Tibial artery (tissue), 4 donors: ENCODE data around the gene TRPM3.

Experiments
- DNase-seq, 2 donors: peaks; one replicate each; pipeline ENCODE4 v3.0.0-alpha.2; 2019
- H3K27ac ChIP-seq, 2 donors: fragments of 200-600 bp; sonication (generic) in 1 of 2; 1 replicate in 1 of 2; 2 replicates in 1 of 2; pipeline ENCODE4 v1.5.1; 2018 to 2019; ENCODE audit warnings: mild to moderate bottlenecking in 1 of 2
- H3K27me3 ChIP-seq, 2 donors: fragments of 200-600 bp; sonication (generic) in 1 of 2; one replicate each; pipeline versions ENCODE4 v1.5.1 to v1.6.0; 2016 to 2019
- H3K36me3 ChIP-seq, 3 donors: fragments of 200-600 bp; sonication (generic) in 2 of 3; one replicate each; pipeline ENCODE4 v1.5.1; 2016 to 2019; ENCODE audit warnings: mild to moderate bottlenecking in 2 of 3
- H3K4me1 ChIP-seq, 4 donors: fragments of 200-600 bp; sonication (generic) in 2 of 4; 1 replicate in 3 of 4; 2 replicates in 1 of 4; pipeline ENCODE4 v1.5.1; 2016 to 2019
- H3K4me3 ChIP-seq, 2 donors: fragments of 200-600 bp; sonication (generic) in 1 of 2; 1 replicate in 1 of 2; 2 replicates in 1 of 2; pipeline ENCODE4 v1.5.1; 2018 to 2019; ENCODE audit warnings: mild to moderate bottlenecking in 2 of 2
- H3K9me3 ChIP-seq, 3 donors: fragments of 200-600 bp; sonication (generic) in 1 of 3; one replicate each; pipeline ENCODE4 v1.5.1; 2016 to 2019
- intact Hi-C: fragments of 100-400 bp; cut with DNase I; formaldehyde crosslinking; loops from one replicate; pipeline ENCODE4 v1.15.0; 2023; ENCODE audit warnings: low total_unique reads
- TF ChIP-seq, protein P1 (sequence below), 2 experiments: fragments of 200-600 bp in 1 of 2; fragments of 450-650 bp in 1 of 2; IDR thresholded peaks; one replicate each; pipeline ENCODE4 v1.5.1; 2017 to 2019; ENCODE audit warnings: antibody characterized with exemption in 2 of 2, mild to moderate bottlenecking in 1 of 2, moderate library complexity in 1 of 2

The TRPM3 gene

DNA sequence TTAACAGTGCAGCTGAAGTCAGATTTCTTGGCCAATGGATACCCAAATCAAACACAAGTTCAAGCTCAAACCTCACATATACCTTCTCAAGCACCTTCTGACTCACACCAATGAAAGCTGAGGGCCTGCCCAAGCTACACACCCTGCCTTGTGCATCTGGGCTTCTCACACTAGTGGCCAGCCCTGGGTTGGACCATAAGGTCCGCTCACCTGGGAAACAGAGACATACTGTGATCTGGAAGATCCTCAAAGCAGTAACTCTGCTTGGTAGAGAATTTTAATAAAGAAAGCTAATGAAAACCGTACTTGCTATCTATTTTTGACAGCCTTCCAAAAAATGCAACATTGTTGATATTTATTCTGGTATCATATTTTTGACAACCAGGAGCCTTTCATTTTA is 7.4 kb upstream of the TRPM3 start:
- no peaks in the 10 kb centered on the region for H3K4me1 ChIP-seq
- H3K4me3 ChIP-seq = no peak overlapping the region
- no peak for DNase-seq
- TF ChIP-seq, protein P1, sequence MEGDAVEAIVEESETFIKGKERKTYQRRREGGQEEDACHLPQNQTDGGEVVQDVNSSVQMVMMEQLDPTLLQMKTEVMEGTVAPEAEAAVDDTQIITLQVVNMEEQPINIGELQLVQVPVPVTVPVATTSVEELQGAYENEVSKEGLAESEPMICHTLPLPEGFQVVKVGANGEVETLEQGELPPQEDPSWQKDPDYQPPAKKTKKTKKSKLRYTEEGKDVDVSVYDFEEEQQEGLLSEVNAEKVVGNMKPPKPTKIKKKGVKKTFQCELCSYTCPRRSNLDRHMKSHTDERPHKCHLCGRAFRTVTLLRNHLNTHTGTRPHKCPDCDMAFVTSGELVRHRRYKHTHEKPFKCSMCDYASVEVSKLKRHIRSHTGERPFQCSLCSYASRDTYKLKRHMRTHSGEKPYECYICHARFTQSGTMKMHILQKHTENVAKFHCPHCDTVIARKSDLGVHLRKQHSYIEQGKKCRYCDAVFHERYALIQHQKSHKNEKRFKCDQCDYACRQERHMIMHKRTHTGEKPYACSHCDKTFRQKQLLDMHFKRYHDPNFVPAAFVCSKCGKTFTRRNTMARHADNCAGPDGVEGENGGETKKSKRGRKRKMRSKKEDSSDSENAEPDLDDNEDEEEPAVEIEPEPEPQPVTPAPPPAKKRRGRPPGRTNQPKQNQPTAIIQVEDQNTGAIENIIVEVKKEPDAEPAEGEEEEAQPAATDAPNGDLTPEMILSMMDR (IDR thresholded peaks at IDR 0.05) = no peak
- no peak overlapping the region for H3K27ac ChIP-seq
- H3K36me3 ChIP-seq = no peaks in the 10 kb centered on the region
- no peaks in the 10 kb centered on the region for H3K9me3 ChIP-seq
- H3K27me3 ChIP-seq = peaks cover 0 to 2% of the 10 kb centered on the region in 2 donors
- intact Hi-C loops = no loop called here

DNA sequence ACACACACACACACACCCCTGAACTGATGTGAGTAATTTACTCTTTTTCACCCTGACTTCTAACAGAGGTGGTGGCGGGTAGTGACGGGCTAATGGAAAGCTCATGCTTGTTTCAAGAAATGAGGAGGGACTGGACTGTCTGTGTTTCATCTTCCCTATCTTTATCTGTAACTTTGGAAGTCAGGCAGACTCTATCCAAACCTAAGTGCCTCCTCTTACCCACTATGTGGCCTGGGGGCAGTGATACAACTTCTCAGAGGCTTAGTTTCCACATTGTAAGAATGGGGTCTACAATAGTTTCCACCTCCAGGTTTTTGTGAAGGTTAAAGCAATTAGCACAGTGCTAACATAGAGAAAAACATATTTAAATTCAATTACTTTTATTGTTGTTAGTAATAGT is 5.9 kb upstream of the TRPM3 start:
- no peak for DNase-seq
- intact Hi-C loops = no loop called here
- H3K36me3 ChIP-seq = no peaks in the 10 kb centered on the region
- no peaks in the 10 kb centered on the region for H3K9me3 ChIP-seq
- H3K4me3 ChIP-seq = no peak overlapping the region
- peaks cover 0 to 10% of the 10 kb centered on the region in 2 donors for H3K27me3 ChIP-seq
- TF ChIP-seq, protein P1 (IDR thresholded peaks at IDR 0.05) = no peak
- H3K4me1 ChIP-seq = no peaks in the 10 kb centered on the region
- H3K27ac ChIP-seq = no peak overlapping the region

DNA sequence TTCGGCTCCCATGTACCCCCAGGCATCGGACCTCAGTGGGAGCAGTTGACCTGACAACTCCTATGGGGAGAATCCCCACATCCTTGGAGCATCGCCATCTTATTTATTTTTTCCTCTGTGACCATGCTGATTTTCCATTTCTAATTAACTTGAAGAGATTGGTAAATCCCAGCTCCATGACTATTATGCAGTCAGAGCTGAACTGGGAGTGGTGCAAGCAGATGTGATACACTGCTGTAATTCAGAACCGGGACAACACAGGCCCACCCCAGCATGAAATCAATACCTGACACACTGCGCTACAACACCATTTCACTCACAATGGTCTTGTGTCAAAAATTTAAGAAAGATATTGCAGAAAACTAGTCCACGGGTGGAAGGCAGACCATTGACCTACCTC is 1.0 kb upstream of the TRPM3 start:
- Histone ChIP-seq H3K36me3 (no peaks in the 10 kb centered on the region), H3K4me3 (no peak overlapping the region), H3K27ac (no peak overlapping the region), H3K4me1 (peaks cover 0 to 7% (median 2%) of the 10 kb centered on the region in 4 donors), H3K9me3 (no peaks in the 10 kb centered on the region), H3K27me3 (peaks cover 0 to 25% of the 10 kb centered on the region in 2 donors)
- intact Hi-C loops = no loop called here
- TF ChIP-seq, protein P1 (IDR thresholded peaks at IDR 0.05) = no peak
- no peak for DNase-seq

DNA sequence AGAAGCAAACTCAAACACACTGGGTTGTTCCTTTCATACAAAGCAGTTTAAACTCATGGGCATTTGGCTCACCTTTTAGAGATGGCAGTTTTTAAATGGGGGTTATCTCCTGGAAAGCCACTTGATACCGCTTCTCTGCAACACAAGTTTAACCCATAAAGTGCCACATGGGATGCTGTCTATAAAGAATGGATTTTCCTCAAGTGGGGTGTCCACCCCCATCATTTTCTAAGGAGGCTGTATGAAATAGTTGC is 528 bp upstream of the TRPM3 start:
- H3K4me1 ChIP-seq = peaks cover 0 to 7% (median 2%) of the 10 kb centered on the region in 4 donors
- no peak for DNase-seq
- peaks cover 0 to 25% of the 10 kb centered on the region in 2 donors for H3K27me3 ChIP-seq
- no peaks in the 10 kb centered on the region for H3K9me3 ChIP-seq
- H3K36me3 ChIP-seq = no peaks in the 10 kb centered on the region
- intact Hi-C loops = no loop called here
- no peak overlapping the region for H3K27ac ChIP-seq
- H3K4me3 ChIP-seq = no peak overlapping the region
- TF ChIP-seq, protein P1 (IDR thresholded peaks at IDR 0.05) = no peak

DNA sequence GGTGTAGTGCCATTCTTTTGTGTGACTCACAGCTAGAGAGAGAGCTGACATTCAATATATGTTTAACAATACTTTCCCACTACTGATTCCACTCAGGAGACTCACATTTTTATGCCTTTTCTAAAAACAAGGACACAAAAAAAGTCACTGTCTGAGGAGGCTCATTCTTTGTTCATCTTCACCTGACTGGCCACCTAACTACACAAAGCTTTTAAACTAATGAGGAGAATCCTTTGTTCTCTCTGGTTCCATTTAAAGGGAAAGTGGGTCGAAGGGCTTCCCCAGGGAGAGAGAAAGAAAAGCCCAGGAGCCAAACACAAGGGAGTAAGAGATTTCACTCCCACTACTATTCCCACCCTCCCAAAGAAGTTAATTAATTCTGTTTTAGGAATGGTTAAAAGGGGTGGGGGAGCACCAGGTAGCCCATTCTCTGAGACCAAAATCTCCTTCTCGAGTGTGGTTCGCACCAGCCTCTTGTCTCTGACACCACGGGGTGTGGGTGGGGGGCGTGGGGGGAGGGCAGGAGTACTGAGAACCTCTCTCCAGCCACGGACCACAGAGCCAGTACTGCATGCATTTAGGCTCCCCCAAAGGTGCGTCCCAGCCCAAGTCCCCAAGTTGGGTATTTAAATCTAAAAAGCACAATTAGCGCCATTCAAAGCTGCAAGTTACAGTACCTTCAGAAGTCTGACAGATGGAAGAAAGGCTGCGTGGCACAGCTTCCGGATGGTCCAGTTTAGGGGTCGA is 747 bp downstream of the TRPM3 start:
- TF ChIP-seq, protein P1 (IDR thresholded peaks at IDR 0.05) = no peak
- no peak overlapping the region for H3K27ac ChIP-seq
- DNase-seq = no peak
- H3K4me3 ChIP-seq = no peak overlapping the region
- no peaks in the 10 kb centered on the region for H3K9me3 ChIP-seq
- intact Hi-C loops = no loop called here
- peaks cover 0 to 25% of the 10 kb centered on the region in 2 donors for H3K27me3 ChIP-seq
- peaks cover 0 to 7% (median 2%) of the 10 kb centered on the region in 4 donors for H3K4me1 ChIP-seq
- no peaks in the 10 kb centered on the region for H3K36me3 ChIP-seq

DNA sequence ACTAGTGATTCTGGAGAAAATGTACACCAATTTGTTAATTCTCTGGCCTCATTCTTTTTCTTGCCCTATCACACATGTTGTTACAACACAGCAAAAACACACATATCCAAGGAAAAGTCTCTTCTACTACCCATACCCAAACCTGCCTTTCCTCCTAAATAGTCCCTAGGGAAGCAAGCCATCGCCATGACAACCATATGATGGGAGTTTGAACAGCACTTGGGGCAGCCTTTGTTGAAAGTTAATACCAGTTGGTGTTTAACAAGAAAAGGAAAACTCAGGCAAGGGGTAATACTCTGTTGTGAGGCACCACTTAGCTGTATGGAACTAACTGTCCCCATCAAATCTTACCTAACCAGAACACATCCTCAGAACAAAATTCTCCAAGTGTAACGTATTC is 1.7 kb downstream of the TRPM3 start:
- peaks cover 0 to 7% (median 2%) of the 10 kb centered on the region in 4 donors for H3K4me1 ChIP-seq
- H3K4me3 ChIP-seq = no peak overlapping the region
- H3K9me3 ChIP-seq = no peaks in the 10 kb centered on the region
- intact Hi-C loops = no loop called here
- peaks cover 0 to 25% of the 10 kb centered on the region in 2 donors for H3K27me3 ChIP-seq
- DNase-seq = no peak
- TF ChIP-seq, protein P1 (IDR thresholded peaks at IDR 0.05) = no peak
- H3K27ac ChIP-seq = no peak overlapping the region
- H3K36me3 ChIP-seq = no peaks in the 10 kb centered on the region
